Keratinocyte (primary cell): ENCODE data around the gene PLEKHG4. TPM values are rescaled to one million over a fixed set of nuclear protein-coding genes. Genes with fewer than 3 reads are reported as not detected.

Experiments
- DNase-seq: peaks from one replicate; pipeline ENCODE4 v3.0.0-alpha.2; 2011; ENCODE audit warnings: low read depth, missing footprints, low spot score
- FAIRE-seq: peaks from 2 replicates; lab custom pipeline; 2011; peaks lifted over from hg19 to GRCh38; lab: Jason Lieb, UNC
- H2AFZ ChIP-seq: 2 replicates; pipeline ENCODE4 v1.6.0; 2012; ENCODE audit warnings: low read length, control low read depth, inconsistent platforms; ENCODE audit not compliant: control insufficient read depth
- H3K27ac ChIP-seq: 2 replicates; pipeline ENCODE4 v1.5.1; 2011; ENCODE audit warnings: low read length; ENCODE audit not compliant: control insufficient read depth, insufficient read depth
- H3K27me3 ChIP-seq: 3 replicates; pipeline ENCODE4 v1.6.0; 2011; ENCODE audit warnings: low read length; ENCODE audit not compliant: control insufficient read depth, insufficient read depth; ENCODE audit errors: extremely low read depth
- H3K36me3 ChIP-seq, 2 experiments: 2 replicates in 1 of 2; 3 replicates in 1 of 2; pipeline ENCODE4 v1.5.1; 2011; ENCODE audit warnings: low read length in 2 of 2, mild to moderate bottlenecking in 1 of 2; ENCODE audit not compliant: control insufficient read depth in 2 of 2, insufficient read depth in 2 of 2; ENCODE audit errors: extremely low read depth in 1 of 2
- H3K4me1 ChIP-seq: 3 replicates; pipeline ENCODE4 v1.5.1; 2011; ENCODE audit warnings: low read length; ENCODE audit not compliant: control insufficient read depth, insufficient read depth; ENCODE audit errors: extremely low read depth
- H3K4me2 ChIP-seq: 3 replicates; pipeline ENCODE4 v1.6.0; 2011; ENCODE audit warnings: low read depth, low read length; ENCODE audit not compliant: control insufficient read depth, insufficient read depth; ENCODE audit errors: extremely low read depth
- H3K4me3 ChIP-seq, 3 experiments: fragments of 200-600 bp in 1 of 3; sonication (generic) in 1 of 3; 2 replicates in 2 of 3; 3 replicates in 1 of 3; pipeline ENCODE4 v1.5.1; 2011 to 2016; ENCODE audit warnings: low read length in 3 of 3, mild to moderate bottlenecking in 3 of 3, control low read depth in 2 of 3, inconsistent platforms in 1 of 3, low read depth in 1 of 3, mixed read lengths in 1 of 3, mixed run types in 1 of 3, moderate library complexity in 1 of 3; ENCODE audit not compliant: control insufficient read depth in 2 of 3, insufficient read depth in 2 of 3; ENCODE audit errors: extremely low read depth in 1 of 3
- H3K79me2 ChIP-seq: 2 replicates; pipeline ENCODE4 v1.6.0; 2012; ENCODE audit warnings: low read length; ENCODE audit not compliant: control insufficient read depth, insufficient read depth
- H3K9ac ChIP-seq: 3 replicates; pipeline ENCODE4 v1.6.0; 2011; ENCODE audit warnings: low read length; ENCODE audit not compliant: control insufficient read depth, insufficient read depth; ENCODE audit errors: extremely low read depth
- H3K9me1 ChIP-seq: 3 replicates; pipeline ENCODE4 v1.6.0; 2011; ENCODE audit warnings: low read length; ENCODE audit not compliant: control insufficient read depth, insufficient read depth; ENCODE audit errors: extremely low read depth
- H3K9me3 ChIP-seq: 2 replicates; pipeline ENCODE4 v1.5.1; 2012; ENCODE audit warnings: low read depth, low read length; ENCODE audit not compliant: control insufficient read depth
- H4K20me1 ChIP-seq: 3 replicates; pipeline ENCODE4 v1.6.0; 2011; ENCODE audit warnings: low read length; ENCODE audit not compliant: control insufficient read depth, insufficient read depth; ENCODE audit errors: extremely low read depth
- CTCF ChIP-seq, 3 experiments: IDR thresholded peaks in 1 of 3; conservative IDR thresholded peaks in 1 of 3; optimal IDR thresholded peaks in 1 of 3; 2 replicates in 2 of 3; 3 replicates in 1 of 3; pipeline versions ENCODE3 to v1.5.1; 2011; ENCODE audit warnings: low read length in 3 of 3, mild to moderate bottlenecking in 3 of 3, moderate library complexity in 2 of 3, control low read depth in 1 of 3, inconsistent platforms in 1 of 3; ENCODE audit not compliant: insufficient read depth in 2 of 3; ENCODE audit errors: extremely low read depth in 1 of 3
- EZH2 ChIP-seq: IDR thresholded peaks from one replicate; pipeline ENCODE4 v1.6.1; 2012; ENCODE audit warnings: inconsistent platforms, mild to moderate bottlenecking, low read length, moderate library complexity
- dilution Hi-C: fragments of 300-500 bp; cut with MboI; formaldehyde crosslinking; loops from one replicate; pipeline ENCODE4 v1.7.0; 2020; ENCODE audit warnings: low sequenced_read_pairs; ENCODE audit not compliant: extremely low pct_ligation_motif_present
- polyA plus RNA-seq, 5 experiments: library from polyadenylated mRNA; depleted of rRNA in 3 of 5; stranded (reverse) in 3 of 5; stranded (forward) in 1 of 5; unstranded in 1 of 5; fragments of >200 nt; gene quantifications; 1 replicate in 1 of 5; 2 replicates in 3 of 5; 3 replicates in 1 of 5; pipeline versions ENCODE4 v1.2.1 to v1.2.3, GENCODE V29; 2011 to 2012; ENCODE audit warnings: missing spikeins in 2 of 5, low read depth in 1 of 5, low replicate concordance in 1 of 5

The PLEKHG4 gene
- polyA plus RNA-seq, 1 donor (not counting 4 experiments of a cell fraction or from before 2014, with no cell fraction given) = 1.3 TPM

GRCh38 chr16:67257486-67258160, 21.7 kb upstream of the PLEKHG4 start:
- Histone ChIP-seq H3K36me3 (no peaks in the 10 kb centered on the region), H3K27me3 (no peaks in the 10 kb centered on the region), H3K9me3 (no peaks in the 10 kb centered on the region), H2AFZ (no peak overlapping the region), H3K79me2 (no peaks in the 10 kb centered on the region), H3K9me1 (no peaks in the 10 kb centered on the region), H3K9ac (no peak overlapping the region), H3K27ac (no peak overlapping the region), H4K20me1 (no peaks in the 10 kb centered on the region), H3K4me3 (no peak overlapping the region), H3K4me2 (no peak overlapping the region), H3K4me1 (no peaks in the 10 kb centered on the region)
- FAIRE-seq (no peak), DNase-seq (no peak)
- dilution Hi-C loops = no loop called here
- no peak for TF ChIP-seq EZH2
- TF ChIP-seq CTCF (optimal IDR thresholded peaks at IDR 0.05 in 1 of 3, IDR thresholded peaks at IDR 0.05 in 1 of 3, conservative IDR thresholded peaks at IDR 0.05 in 1 of 3; ENCODE audit: extremely low read depth in 1 of 3, insufficient read depth in 2 of 3, low read length in 3 of 3) = no peak

GRCh38 chr16:67258161-67258835, 21.0 kb upstream of the PLEKHG4 start:
- Histone ChIP-seq H3K27ac (no peak overlapping the region), H3K9ac (no peak overlapping the region), H3K4me2 (no peak overlapping the region), H3K9me1 (no peaks in the 10 kb centered on the region), H3K79me2 (no peaks in the 10 kb centered on the region), H2AFZ (no peak overlapping the region), H3K4me3 (no peak overlapping the region), H3K36me3 (no peaks in the 10 kb centered on the region), H3K4me1 (no peaks in the 10 kb centered on the region), H4K20me1 (no peaks in the 10 kb centered on the region), H3K9me3 (no peaks in the 10 kb centered on the region), H3K27me3 (no peaks in the 10 kb centered on the region)
- TF ChIP-seq CTCF (optimal IDR thresholded peaks at IDR 0.05 in 1 of 3, IDR thresholded peaks at IDR 0.05 in 1 of 3, conservative IDR thresholded peaks at IDR 0.05 in 1 of 3; ENCODE audit: extremely low read depth in 1 of 3, insufficient read depth in 2 of 3, low read length in 3 of 3) = no peak
- no peak for TF ChIP-seq EZH2
- dilution Hi-C loops = no loop called here
- FAIRE-seq (no peak), DNase-seq (no peak)
